Endothelial cell of umbilical vein (primary cell): ENCODE data around the gene UQCC2. TPM values are rescaled to one million over a fixed set of nuclear protein-coding genes. Genes with fewer than 3 reads are reported as not detected.

Source experiments
- BruUV-seq: library from RNA; stranded (reverse); fragments of 400-500 nt; replicated peaks from 2 replicates; lab custom pipeline; 2021; lab: Mats Ljungman, UMichigan
- CTCF ChIA-PET: fragments of 300-600, 350-600 bp; sonication (Branson Sonifier 250); formaldehyde crosslinking; loops from one replicate; lab custom pipeline; 2021; ENCODE audit warnings: antibody characterized with exemption, inconsistent platforms; lab: Charles Lee
- POLR2A ChIA-PET: fragments of 300-600, 350-600 bp; sonication (Branson Sonifier 250); formaldehyde crosslinking; loops from one replicate; lab custom pipeline; 2021; ENCODE audit warnings: antibody characterized with exemption, inconsistent platforms; lab: Charles Lee
- DNase-seq: peaks from one replicate; pipeline ENCODE4 v3.0.0-alpha.2; 2011; ENCODE audit warnings: low read depth, low spot score
- FAIRE-seq: peaks from 2 replicates; lab custom pipeline; 2011; peaks lifted over from hg19 to GRCh38; lab: Jason Lieb, UNC
- H2AFZ ChIP-seq: 2 replicates; pipeline ENCODE4 v1.6.0; 2012; ENCODE audit warnings: low read depth, low read length, control low read depth, inconsistent platforms
- H3K27ac ChIP-seq: 2 replicates; pipeline ENCODE4 v1.5.1; 2011; ENCODE audit warnings: low read depth, mild to moderate bottlenecking, control low read depth, low read length, moderate library complexity; ENCODE audit not compliant: insufficient read depth
- H3K27me3 ChIP-seq, 2 experiments: 2 replicates each; pipeline versions ENCODE4 v1.6.0 to v1.6.1; 2011; ENCODE audit warnings: low read length in 2 of 2, mixed read lengths in 1 of 2; ENCODE audit not compliant: control insufficient read depth in 2 of 2, insufficient read depth in 2 of 2
- H3K36me3 ChIP-seq, 2 experiments: 2 replicates in 1 of 2; 3 replicates in 1 of 2; pipeline ENCODE4 v1.5.1; 2011; ENCODE audit warnings: low read length in 2 of 2, mild to moderate bottlenecking in 1 of 2, moderate library complexity in 1 of 2; ENCODE audit not compliant: control insufficient read depth in 2 of 2, insufficient read depth in 2 of 2; ENCODE audit errors: extremely low read depth in 1 of 2
- H3K4me1 ChIP-seq: 3 replicates; pipeline ENCODE4 v1.5.1; 2011; ENCODE audit warnings: mild to moderate bottlenecking, low read length; ENCODE audit not compliant: control insufficient read depth, insufficient read depth; ENCODE audit errors: extremely low read depth
- H3K4me2 ChIP-seq: 2 replicates; pipeline ENCODE4 v1.6.1; 2011; ENCODE audit warnings: low read length, control low read depth, mixed read lengths; ENCODE audit not compliant: insufficient read depth
- H3K4me3 ChIP-seq, 3 experiments: fragments of 200-600 bp in 1 of 3; sonication (generic), shearing (Covaris generic) in 1 of 3; replicated peaks in 1 of 3; 2 replicates each; pipeline ENCODE4 v1.5.1; 2011 to 2016; ENCODE audit warnings: control low read depth in 3 of 3, low read length in 3 of 3, mild to moderate bottlenecking in 2 of 3, inconsistent platforms in 1 of 3, low read depth in 1 of 3, moderate library complexity in 1 of 3; ENCODE audit not compliant: insufficient read depth in 1 of 3
- H3K79me2 ChIP-seq: 2 replicates; pipeline ENCODE4 v1.6.0; 2012; ENCODE audit warnings: low read length, inconsistent platforms; ENCODE audit not compliant: control insufficient read depth, insufficient read depth
- H3K9ac ChIP-seq: replicated peaks from 2 replicates; pipeline ENCODE3; 2011; ENCODE audit warnings: low read length, control low read depth; ENCODE audit not compliant: insufficient read depth; ENCODE audit errors: extremely low read depth
- H3K9me1 ChIP-seq: replicated peaks from 3 replicates; pipeline ENCODE4 v1.6.0; 2011; ENCODE audit warnings: mild to moderate bottlenecking, low read length; ENCODE audit not compliant: control insufficient read depth, insufficient read depth; ENCODE audit errors: extremely low read depth
- H3K9me3 ChIP-seq: replicated peaks from 2 replicates; pipeline ENCODE4 v1.5.1; 2012; ENCODE audit warnings: low read length, inconsistent platforms; ENCODE audit not compliant: control insufficient read depth, insufficient read depth
- H4K20me1 ChIP-seq: replicated peaks from 2 replicates; pipeline ENCODE3; 2011; ENCODE audit warnings: mild to moderate bottlenecking, low read length; ENCODE audit not compliant: control insufficient read depth, insufficient read depth; ENCODE audit errors: extremely low read depth
- CTCF ChIP-seq, 2 donors: IDR thresholded peaks; 1 replicate in 1 of 2; 2 replicates in 1 of 2; pipeline ENCODE4 v1.5.1; 2011; ENCODE audit warnings: low read length in 2 of 2, mild to moderate bottlenecking in 2 of 2, moderate library complexity in 2 of 2, control low read depth in 1 of 2, inconsistent platforms in 1 of 2, low read depth in 1 of 2; ENCODE audit not compliant: insufficient read depth in 1 of 2; ENCODE audit errors: extremely low read depth in 1 of 2
- EZH2 ChIP-seq: IDR thresholded peaks from 2 replicates; pipeline ENCODE4 v1.6.1; 2012; ENCODE audit warnings: borderline replicate concordance, low read depth, mild to moderate bottlenecking, moderate library complexity, low read length, inconsistent platforms; ENCODE audit not compliant: severe bottlenecking
- FOS ChIP-seq: IDR thresholded peaks from 2 replicates; pipeline ENCODE4 v1.6.1; 2011; ENCODE audit warnings: mild to moderate bottlenecking, low read length, moderate library complexity, borderline replicate concordance; ENCODE audit not compliant: insufficient read depth
- GATA2 ChIP-seq: IDR thresholded peaks from 2 replicates; pipeline ENCODE4 v1.7.0; 2011; ENCODE audit warnings: low read depth, mild to moderate bottlenecking, moderate library complexity, mixed read lengths, low read length; ENCODE audit not compliant: insufficient read length, insufficient read depth
- JUN ChIP-seq: IDR thresholded peaks from 2 replicates; pipeline ENCODE4 v1.6.1; 2011; ENCODE audit warnings: borderline replicate concordance, low read depth; ENCODE audit not compliant: insufficient read length, insufficient read depth
- MAX ChIP-seq: IDR thresholded peaks from 2 replicates; pipeline ENCODE4 v1.6.1; 2011; ENCODE audit not compliant: insufficient read depth, insufficient read length
- MYC ChIP-seq: IDR thresholded peaks from one replicate; pipeline ENCODE4 v1.6.1; 2011; ENCODE audit warnings: mild to moderate bottlenecking, low read depth, low read length
- POLR2A ChIP-seq: IDR thresholded peaks from 2 replicates; pipeline ENCODE4 v1.6.1; 2012; ENCODE audit warnings: low read depth, mild to moderate bottlenecking, control low read depth, low read length
- POLR2AphosphoS5 ChIP-seq: IDR thresholded peaks from 2 replicates; pipeline ENCODE4 v1.6.1; 2012; ENCODE audit warnings: low read depth, mild to moderate bottlenecking, control low read depth, low read length, moderate library complexity; ENCODE audit not compliant: insufficient read depth
- dilution Hi-C: fragments of 300-500 bp; cut with MboI; formaldehyde crosslinking; loops from one replicate; pipeline ENCODE4 v1.15.0; 2019; ENCODE audit warnings: low sequenced_read_pairs; ENCODE audit not compliant: extremely low pct_ligation_motif_present
- intact Hi-C: fragments of 100-400 bp; cut with micrococcal nuclease; formaldehyde crosslinking; loops from one replicate; pipeline ENCODE4 v1.10.0; 2022
- polyA plus RNA-seq, 4 experiments: library from polyadenylated mRNA; depleted of rRNA in 3 of 4; stranded (reverse) in 3 of 4; unstranded in 1 of 4; fragments of >200 nt; gene quantifications; 2 replicates each; pipeline versions ENCODE4 v1.2.1 to v1.2.3, GENCODE V29; 2011 to 2012; ENCODE audit warnings: missing spikeins in 1 of 4
- total RNA-seq: library from RNA; stranded (reverse); gene quantifications from 2 replicates; pipeline ENCODE4 v1.2.3, GENCODE V29; 2021

The UQCC2 gene
- total and polyA plus RNA-seq, 2 donors (not counting 3 experiments of a cell fraction or from before 2014, with no cell fraction given): 46.3 to 95.3 TPM

DNA sequence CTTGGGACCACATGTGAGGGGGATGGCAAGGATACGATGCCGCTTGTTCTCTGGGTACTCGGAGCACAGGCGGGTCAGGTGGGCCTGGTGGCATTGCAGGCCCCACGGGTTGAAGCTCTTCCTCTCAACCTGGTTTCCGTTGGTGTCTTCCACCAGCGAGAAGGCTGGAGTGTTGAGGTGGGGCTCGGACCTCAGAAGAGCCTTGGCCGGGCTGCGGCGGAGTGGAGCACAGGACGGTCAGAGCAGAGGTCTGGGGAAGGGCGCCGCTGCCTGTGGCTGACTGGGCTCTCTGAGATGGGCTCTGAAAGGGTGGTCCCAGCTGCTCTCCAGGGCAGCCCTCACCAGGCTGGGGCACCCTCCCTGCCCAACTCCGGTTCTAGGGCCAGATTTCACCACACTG, 15.2 kb upstream of the UQCC2 start:
- Histone ChIP-seq H3K4me3 (no peak overlapping the region), H2AFZ (no peak overlapping the region), H3K36me3 (no peaks in the 10 kb centered on the region), H3K27me3 (peaks cover 12 to 19% of the 10 kb centered on the region in 2 experiments), H3K4me2 (no peak overlapping the region), H3K9me1 (no peaks in the 10 kb centered on the region), H3K9ac (no peak overlapping the region), H3K27ac (no peak overlapping the region), H3K4me1 (no peaks in the 10 kb centered on the region), H3K9me3 (no peaks in the 10 kb centered on the region), H3K79me2 (no peaks in the 10 kb centered on the region), H4K20me1 (no peaks in the 10 kb centered on the region)
- DNase-seq: no peak
- CTCF ChIA-PET: no interaction called here
- intact Hi-C loops: no loop called here
- BruUV-seq: no TSS peak
- FAIRE-seq: no peak
- TF ChIP-seq POLR2AphosphoS5: no peak
- no peak for TF ChIP-seq MAX
- no peak for TF ChIP-seq FOS
- TF ChIP-seq MYC: no peak
- no peak for TF ChIP-seq JUN
- no peak for TF ChIP-seq CTCF (IDR thresholded peaks at IDR 0.05; ENCODE audit: extremely low read depth in 1 of 2, insufficient read depth in 1 of 2, low read depth in 1 of 2, low read length in 2 of 2)
- TF ChIP-seq POLR2A: no peak
- TF ChIP-seq EZH2: no peak
- no peak for TF ChIP-seq GATA2
- POLR2A ChIA-PET: no interaction called here
- dilution Hi-C loops: no loop called here
